Stimulated activated CD4-positive, alpha-beta T cell treated with anti-CD3 and anti-CD28 coated beads, TNF-alpha, amount 100 ng/mL, for 24 hours (primary cell): ENCODE data around the gene MMP12.
A peak's percentile ranks its signal among the peaks of the same experiment; 100 is the strongest.

Experiments used
- DNase-seq, 3 experiments: peaks; one replicate each; pipeline ENCODE4 v3.0.0-alpha.2; 2020; ENCODE audit warnings: low read depth in 3 of 3

Gene MMP12

GRCh38 chr11:102850973-102851745, 23.6 kb downstream of the MMP12 start:
- no peak for DNase-seq

DNA sequence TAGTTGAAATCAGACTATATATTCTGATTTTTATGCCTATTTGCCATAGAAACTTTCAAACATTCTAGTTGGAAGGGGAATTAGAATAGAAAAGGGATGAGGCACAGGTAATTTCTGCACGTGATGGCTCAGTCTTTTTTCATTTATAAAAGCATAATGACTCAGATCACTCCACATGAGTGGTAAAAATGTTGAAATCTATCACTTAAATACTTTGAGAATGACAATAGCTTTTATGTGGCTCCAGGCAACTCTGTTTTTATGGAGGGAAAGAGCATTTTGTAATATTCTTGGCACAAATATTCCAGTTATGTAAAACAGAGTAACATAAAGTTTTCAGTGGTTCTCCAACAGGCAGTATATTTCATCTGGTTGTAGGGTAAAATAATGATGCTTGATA, 25.5 kb downstream of the MMP12 start:
- no peak for DNase-seq

DNA sequence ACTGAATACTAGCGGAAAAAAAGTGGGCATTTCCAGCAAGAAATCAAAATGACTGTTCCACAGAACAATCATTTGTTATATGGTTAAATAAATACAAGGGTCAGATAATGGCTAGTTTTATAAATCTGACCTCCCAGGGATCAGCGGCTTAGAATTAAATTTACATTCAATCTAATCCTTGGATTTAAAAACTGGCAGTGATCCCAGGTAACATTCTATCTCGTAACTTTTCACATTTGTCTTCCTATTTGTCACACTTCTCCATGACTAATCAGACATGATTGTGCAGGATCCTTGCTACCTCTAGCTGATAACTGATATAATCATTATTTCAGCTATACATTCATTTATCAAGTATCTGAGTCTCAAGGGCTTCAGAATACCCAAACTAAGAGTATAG, 28.5 kb downstream of the MMP12 start:
- no peak for DNase-seq

GRCh38 chr11:102843489-102843888, 31.3 kb downstream of the MMP12 start, which contains the start of gene MMP3:
TSS of gene MMP3 (minus strand) at chr11:102843609. CDS start at chr11:102843546, 63 bp downstream.
- DNase-seq, result no peak

GRCh38 chr11:102842930-102843329, 31.9 kb downstream of the MMP12 start:
- DNase-seq, result no peak

DNA sequence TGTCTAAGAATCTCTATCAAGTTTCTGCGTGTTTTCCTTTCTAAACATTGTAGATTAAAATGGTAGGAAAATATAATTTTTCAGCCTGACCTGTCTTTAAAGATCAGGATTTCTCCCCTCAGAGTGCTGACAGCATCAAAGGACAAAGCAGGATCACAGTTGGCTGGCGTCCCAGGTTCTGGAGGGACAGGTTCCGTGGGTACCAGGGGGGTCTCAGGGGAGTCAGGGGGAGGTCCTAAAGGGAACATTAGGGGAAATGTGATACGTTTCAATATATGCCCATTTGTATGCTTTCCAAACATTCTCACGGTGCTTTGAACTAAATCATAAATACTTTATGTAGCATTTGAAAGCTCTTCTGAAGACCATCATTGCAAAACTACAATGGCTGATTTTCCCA, 34.8 kb downstream of the MMP12 start:
- no peak for DNase-seq

DNA sequence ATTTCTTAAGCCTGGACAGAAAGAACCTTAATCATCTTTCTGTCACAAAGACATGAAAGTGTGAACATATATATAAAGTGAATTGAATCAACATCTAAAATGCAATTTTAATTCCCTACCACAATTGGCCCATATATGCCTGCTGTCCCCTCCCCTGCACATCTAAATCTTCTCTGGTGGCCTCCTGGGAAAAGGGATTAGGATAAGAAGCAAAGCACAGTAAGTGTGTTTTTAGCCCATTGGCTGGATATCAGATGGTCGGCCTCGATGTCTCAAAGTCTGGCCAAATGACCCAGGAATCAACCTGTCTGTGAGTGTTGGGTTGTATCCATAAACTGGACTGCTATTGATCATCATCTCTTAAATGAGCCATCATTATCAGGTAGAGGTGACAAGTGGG, 37.1 kb downstream of the MMP12 start:
- DNase-seq, result no peak

DNA sequence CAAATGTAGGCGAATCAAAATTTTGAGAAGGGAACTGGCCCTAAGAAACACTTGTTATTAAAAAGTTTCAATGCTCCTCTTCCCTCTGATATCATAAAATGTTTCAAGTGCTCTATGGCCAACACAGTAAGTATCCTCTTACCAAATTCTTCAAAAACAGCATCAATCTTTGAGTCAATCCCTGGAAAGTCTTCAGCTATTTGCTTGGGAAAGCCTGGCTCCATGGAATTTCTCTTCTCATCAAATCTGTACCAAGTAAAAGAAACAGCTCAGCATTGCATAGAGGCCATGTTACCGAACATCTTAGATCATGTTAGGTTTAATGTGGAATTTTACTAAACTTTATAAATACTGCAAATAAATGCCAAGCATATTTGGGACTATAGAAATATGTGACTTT, 37.6 kb downstream of the MMP12 start:
- no peak for DNase-seq

- no peak for DNase-seq
These were observed 38.4 kb downstream of the MMP12 start for GRCh38 chr11:102836290-102836875.

GRCh38 chr11:102833731-102834130, 41.1 kb downstream of the MMP12 start:
- DNase-seq, result no peak

DNA sequence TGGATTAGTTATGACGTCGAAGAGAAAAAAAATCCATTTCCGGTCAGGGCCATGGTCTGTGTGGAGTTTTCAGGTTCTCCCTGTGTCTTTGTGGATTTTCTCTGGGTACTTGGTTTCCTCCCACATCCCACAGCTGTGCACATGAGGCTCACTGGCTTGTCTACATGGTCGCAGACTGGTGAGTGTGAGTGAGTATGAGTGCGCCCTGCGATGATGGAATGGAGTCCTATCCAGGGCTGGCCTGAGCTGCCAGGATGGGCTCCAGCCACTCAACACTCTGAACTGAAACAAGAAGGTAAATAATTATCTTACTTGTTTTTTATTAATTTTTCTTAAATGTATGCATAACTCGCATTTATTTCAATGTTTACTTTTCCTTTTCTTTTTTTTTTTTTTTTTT, 42.2 kb downstream of the MMP12 start:
- DNase-seq, result no peak

DNA sequence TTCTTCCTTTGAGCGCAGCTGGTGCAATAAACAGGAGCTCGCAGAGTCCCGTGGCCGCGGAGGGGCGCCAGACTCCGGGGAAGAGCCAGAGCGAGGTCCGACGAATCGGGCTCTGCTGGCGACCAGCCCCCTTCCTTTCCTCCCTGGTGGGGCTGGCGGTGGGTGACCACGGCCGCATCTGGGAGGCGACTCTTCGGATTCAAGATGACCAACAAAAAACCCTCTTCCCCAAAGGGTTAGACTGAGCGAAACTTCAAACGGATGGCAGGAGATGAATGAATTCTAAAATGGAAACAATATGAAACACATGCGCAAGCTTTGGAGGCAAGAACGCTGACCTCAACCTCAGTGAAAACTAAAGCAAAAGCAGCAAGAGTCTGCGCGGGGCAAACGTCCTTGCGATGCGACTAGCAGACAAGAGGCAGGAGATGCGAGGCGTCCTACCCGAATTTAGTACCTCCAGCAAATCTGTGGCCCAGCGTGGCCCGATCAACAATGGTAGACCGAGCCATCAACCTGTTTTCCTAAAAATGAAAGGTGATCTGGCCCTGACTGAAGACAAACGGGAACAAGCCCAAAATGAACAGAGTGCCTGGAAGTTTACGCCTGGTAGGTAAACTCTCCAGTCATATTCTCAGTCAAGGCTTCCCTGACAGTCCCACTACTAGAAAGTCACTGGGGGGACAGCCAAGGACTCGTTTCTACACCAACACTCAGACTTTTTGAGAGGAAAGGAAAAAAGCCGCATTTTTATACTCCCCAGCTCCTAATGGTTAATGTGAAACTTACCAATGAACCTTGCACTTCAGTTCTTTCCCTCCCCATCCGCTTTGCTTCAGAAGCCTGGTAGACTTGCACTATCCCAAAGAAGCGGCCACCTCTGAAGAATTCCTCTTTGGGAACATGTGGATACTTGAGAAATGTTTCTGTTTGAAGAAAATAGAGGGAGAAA, 43.0 kb downstream of the MMP12 start:
- DNase-seq, result peak in 1 of 3 experiments; percentile 11

- DNase-seq, result no peak
These were observed 43.7 kb downstream of the MMP12 start for GRCh38 chr11:102831128-102831488.

DNA sequence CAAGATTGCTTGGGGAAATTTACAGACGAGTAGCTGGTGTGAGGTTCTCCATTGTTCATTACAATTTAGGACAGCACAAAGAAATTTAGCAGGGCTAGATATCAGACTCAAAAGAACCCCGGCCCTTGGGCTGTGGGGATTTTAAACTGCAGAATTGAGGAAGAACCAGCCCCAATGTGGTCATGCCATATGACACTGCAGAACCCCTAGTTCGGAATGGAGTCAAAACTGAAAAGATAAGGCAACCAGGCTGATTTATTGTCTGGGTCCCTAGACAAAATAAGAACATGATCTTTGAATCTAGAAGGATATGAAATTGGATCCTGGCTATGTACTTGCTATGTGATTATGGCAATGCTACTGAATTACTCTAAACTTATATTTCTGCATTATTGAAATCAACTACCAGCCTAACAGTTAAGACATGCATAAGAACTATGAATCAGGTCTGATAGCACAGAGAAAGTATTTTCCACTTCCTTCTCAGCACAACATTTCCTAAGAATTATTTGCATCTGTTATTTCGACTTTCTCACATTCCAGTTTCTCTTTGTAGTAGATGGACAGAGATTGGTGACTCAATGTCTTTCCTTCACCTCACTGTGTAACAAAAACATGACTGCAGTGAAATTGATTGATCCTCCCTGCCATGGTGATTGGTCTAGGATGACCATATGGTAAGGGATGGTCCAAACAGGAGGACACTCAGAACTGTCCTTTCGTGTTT, 44.6 kb downstream of the MMP12 start:
- no peak for DNase-seq

DNA sequence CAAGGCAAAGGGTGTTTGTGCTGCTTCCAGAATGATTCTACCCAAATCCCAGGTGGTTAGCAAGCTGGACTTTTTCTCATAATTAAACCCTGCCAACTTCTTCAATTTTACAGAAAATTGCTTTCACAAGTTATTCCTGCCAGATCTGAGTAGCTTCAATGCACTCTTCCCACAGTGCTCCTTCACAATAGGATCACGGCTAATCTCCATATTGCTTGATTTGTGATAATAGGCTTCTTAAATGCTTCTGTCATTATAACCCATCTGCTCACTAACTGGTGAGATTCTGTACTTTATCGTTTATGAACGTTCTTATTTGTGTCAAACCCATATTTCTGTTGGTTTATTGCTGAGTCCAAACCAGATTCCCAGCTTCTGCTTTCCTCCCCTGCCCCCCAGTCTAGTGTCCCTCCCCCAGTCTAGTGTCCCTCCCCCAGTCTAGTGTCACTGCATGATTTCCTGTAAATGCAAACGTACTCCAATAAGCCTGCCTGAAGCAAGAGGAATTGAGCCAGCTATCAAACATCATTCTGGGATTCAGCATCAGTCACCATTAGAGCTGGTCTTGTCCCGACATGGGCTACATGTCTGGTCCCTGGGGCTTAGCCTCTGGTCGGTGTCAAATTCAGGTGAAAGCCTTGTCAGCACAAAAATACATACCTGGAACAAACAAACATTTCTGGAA, 45.3 kb downstream of the MMP12 start:
- no peak for DNase-seq

GRCh38 chr11:102824556-102824955, 50.2 kb downstream of the MMP12 start:
- DNase-seq, result no peak

DNA sequence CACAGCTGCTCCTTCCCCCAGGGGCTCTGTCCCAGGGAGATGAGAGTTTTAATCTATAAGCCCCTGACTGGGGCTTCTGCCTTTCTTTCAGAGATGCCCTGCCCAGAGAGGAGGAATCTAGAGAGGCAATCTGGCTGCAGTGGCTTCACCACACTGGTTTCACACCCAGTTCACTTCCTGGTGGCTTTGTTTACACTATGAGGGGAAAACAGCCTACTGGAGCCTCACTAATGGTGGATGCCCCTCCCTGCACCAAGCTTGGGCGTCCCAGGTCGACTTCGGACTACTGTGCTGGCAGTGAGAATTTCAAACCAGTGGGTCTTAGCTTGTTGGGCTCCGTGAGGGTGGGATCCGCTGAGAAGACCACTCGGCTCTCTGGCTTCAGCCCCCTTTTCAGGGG, 55.3 kb downstream of the MMP12 start:
- no peak for DNase-seq

GRCh38 chr11:102813484-102813883, 61.3 kb downstream of the MMP12 start:
- DNase-seq, result no peak
